ENCODE measurements around the gene LAMB1. TPM values are rescaled to one million over a fixed set of nuclear protein-coding genes. Genes with fewer than 3 reads are reported as not detected.

LAMB1 gene
- total RNA-seq, 1 donor from 2014 or later: 220 TPM

GRCh38 chr7:107973861-107974260 lies 29.1 kb downstream of the LAMB1 start:
- no peak for TF ChIP-seq CTCF (conservative IDR thresholded peaks at IDR 0.05; ENCODE audit: low read depth, low read length)
- no peak overlapping the region for H3K4me3 ChIP-seq (ENCODE audit: low read depth, low read length)
- DNase-seq (ENCODE audit: low read depth): no peak

DNA sequence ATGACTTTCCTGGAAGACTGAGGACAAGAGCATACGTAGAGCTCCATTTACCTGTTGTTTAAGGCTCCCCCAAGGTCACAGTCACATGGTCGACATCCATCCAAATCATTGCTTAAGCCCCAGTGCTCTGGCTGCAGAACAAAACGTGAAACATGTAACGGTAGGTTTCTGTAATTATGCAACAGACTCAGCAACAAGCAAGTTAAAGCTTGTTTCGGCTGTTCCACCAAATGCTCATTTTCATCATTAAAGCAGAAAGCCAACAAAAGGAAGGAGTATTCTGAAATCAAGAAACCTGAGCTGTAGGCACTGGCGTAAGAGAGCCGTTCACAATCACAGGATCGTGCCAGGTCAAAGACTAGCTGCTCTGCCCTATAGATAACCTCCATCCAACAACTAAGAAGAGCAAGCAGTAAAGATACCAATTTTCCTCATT lies 30.0 kb downstream of the LAMB1 start:
- no peak overlapping the region for H3K4me3 ChIP-seq (ENCODE audit: low read depth, low read length)
- TF ChIP-seq CTCF (conservative IDR thresholded peaks at IDR 0.05; ENCODE audit: low read depth, low read length): no peak
- DNase-seq (ENCODE audit: low read depth): no peak

DNA sequence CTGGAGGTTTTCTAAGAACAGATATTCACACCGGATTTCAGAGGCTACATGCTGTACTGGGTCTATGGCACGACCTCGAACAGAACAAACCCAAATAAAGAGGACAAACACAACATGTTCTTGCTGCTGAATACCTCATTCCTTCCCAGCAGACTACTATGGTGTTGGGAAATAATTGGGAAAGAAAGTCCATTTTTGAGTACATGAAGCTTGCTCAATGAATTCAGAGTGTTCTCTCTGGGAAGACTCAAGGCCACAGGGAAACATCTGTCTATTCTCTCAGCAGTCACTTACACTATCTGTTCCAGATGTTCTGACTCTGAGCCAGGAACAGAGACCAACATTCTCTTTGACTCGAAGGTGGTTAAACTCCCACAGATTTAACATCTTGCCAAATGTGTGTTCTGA lies 30.9 kb downstream of the LAMB1 start:
- no peak for TF ChIP-seq CTCF (conservative IDR thresholded peaks at IDR 0.05; ENCODE audit: low read depth, low read length)
- no peak overlapping the region for H3K4me3 ChIP-seq (ENCODE audit: low read depth, low read length)
- no peak for DNase-seq (ENCODE audit: low read depth)

DNA sequence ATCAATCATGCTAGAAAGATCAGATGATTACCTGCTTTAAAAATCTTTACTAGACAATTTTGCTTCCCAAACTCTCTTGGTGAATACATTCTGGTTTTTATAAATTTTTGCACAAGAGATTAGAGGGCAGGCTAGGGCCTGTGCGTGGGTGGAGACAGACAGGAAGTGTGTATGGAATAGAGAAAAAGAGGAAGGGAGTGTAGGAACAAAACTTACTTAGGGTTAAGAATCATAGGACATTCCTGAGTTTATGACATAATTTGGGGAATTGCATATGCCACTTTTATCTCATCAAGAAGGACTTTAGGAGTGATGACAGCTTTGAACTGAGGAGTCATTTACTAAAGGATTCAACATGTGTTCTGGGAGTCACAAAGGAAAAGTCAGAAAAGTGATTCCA lies 31.3 kb downstream of the LAMB1 start:
- DNase-seq (ENCODE audit: low read depth): no peak
- no peak for TF ChIP-seq CTCF (conservative IDR thresholded peaks at IDR 0.05; ENCODE audit: low read depth, low read length)
- H3K4me3 ChIP-seq (ENCODE audit: low read depth, low read length): no peak overlapping the region

DNA sequence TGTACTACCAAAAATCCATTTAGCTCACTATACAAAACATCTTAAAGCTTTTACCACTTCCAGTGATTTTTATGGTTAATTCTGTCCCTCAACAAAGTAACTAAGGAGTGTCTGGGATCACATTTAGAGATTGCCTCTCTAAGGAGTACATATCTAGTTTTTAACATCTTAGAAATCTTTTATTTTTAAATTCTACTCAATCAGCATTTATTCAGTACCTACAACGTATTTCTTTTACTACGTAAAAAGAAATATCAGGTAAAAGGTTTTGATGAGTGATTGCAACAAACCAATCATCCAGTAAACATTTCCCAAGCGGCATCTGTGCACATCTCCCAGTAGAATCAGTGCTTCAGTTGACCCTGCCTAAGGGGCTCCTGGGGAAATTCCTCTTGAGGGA lies 31.9 kb downstream of the LAMB1 start:
- no peak for DNase-seq (ENCODE audit: low read depth)
- H3K4me3 ChIP-seq (ENCODE audit: low read depth, low read length): no peak overlapping the region
- TF ChIP-seq CTCF (conservative IDR thresholded peaks at IDR 0.05; ENCODE audit: low read depth, low read length): no peak

GRCh38 chr7:107969856-107970255 lies 33.1 kb downstream of the LAMB1 start:
- H3K4me3 ChIP-seq (ENCODE audit: low read depth, low read length): no peak overlapping the region
- DNase-seq (ENCODE audit: low read depth): no peak
- no peak for TF ChIP-seq CTCF (conservative IDR thresholded peaks at IDR 0.05; ENCODE audit: low read depth, low read length)

GRCh38 chr7:107968449-107968848 lies 34.5 kb downstream of the LAMB1 start:
- DNase-seq (ENCODE audit: low read depth): no peak
- H3K4me3 ChIP-seq (ENCODE audit: low read depth, low read length): no peak overlapping the region
- TF ChIP-seq CTCF (conservative IDR thresholded peaks at IDR 0.05; ENCODE audit: low read depth, low read length): no peak

Measured in epithelial cell of proximal tubule (primary cell).